ENCODE measurements around the gene RNF166.

RNF166 gene

GRCh38 chr16:88736496-88736895, 30.3 kb upstream of the RNF166 start:
- no peak for DNase-seq (ENCODE audit: low read depth in 1 of 2, low spot score in 1 of 2)
- in situ Hi-C loops (cut with HindIII; ENCODE audit: low pct_unique_long_range_greater_than_20kb, low sequenced_read_pairs): no loop called here
- TF ChIP-seq JUND (IDR thresholded peaks at IDR 0.05; ENCODE audit: low read depth): no peak

- no peak for TF ChIP-seq JUND (IDR thresholded peaks at IDR 0.05; ENCODE audit: low read depth)
These were observed 29.9 kb upstream of the RNF166 start for GRCh38 chr16:88736088-88736487.

GRCh38 chr16:88735616-88736015, 29.4 kb upstream of the RNF166 start:
- no peak for DNase-seq (ENCODE audit: low read depth in 1 of 2, low spot score in 1 of 2)
- TF ChIP-seq JUND (IDR thresholded peaks at IDR 0.05; ENCODE audit: low read depth): no peak
- in situ Hi-C loops (cut with HindIII; ENCODE audit: low pct_unique_long_range_greater_than_20kb, low sequenced_read_pairs): no loop called here

More at GRCh38 chr16:88736088-88736487, 29.9 kb upstream of the RNF166 start:
- DNase-seq (ENCODE audit: low read depth in 1 of 2, low spot score in 1 of 2): no peak
- in situ Hi-C loops (cut with HindIII; ENCODE audit: low pct_unique_long_range_greater_than_20kb, low sequenced_read_pairs): no loop called here

DNA sequence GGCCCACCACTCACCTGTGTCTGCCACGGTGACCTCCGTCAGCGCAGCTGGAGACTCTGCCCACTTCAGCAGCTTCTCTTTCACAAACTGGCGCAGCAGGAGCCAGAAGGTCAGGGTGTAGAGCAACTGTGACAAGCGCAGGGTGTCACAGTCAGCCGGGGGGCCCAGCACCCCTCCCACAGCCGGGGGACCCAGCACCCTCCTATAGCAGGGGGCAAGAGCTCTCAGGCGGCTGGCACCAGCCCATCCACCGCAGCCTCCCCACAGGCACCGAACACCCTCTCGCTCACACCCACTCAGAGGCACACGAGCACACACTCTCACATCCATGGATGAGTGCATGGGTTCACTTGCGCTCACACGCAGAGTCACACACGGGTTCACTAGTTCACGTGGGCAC, 28.9 kb upstream of the RNF166 start:
- in situ Hi-C loops (cut with HindIII; ENCODE audit: low pct_unique_long_range_greater_than_20kb, low sequenced_read_pairs): no loop called here
- no peak for TF ChIP-seq JUND (IDR thresholded peaks at IDR 0.05; ENCODE audit: low read depth)
- DNase-seq (ENCODE audit: low read depth in 1 of 2, low spot score in 1 of 2): no peak

GRCh38 chr16:88734361-88734728, 28.1 kb upstream of the RNF166 start:
- no peak for TF ChIP-seq JUND (IDR thresholded peaks at IDR 0.05; ENCODE audit: low read depth)
- in situ Hi-C loops (cut with HindIII; ENCODE audit: low pct_unique_long_range_greater_than_20kb, low sequenced_read_pairs): no loop called here
- DNase-seq (ENCODE audit: low read depth in 1 of 2, low spot score in 1 of 2): no peak

DNA sequence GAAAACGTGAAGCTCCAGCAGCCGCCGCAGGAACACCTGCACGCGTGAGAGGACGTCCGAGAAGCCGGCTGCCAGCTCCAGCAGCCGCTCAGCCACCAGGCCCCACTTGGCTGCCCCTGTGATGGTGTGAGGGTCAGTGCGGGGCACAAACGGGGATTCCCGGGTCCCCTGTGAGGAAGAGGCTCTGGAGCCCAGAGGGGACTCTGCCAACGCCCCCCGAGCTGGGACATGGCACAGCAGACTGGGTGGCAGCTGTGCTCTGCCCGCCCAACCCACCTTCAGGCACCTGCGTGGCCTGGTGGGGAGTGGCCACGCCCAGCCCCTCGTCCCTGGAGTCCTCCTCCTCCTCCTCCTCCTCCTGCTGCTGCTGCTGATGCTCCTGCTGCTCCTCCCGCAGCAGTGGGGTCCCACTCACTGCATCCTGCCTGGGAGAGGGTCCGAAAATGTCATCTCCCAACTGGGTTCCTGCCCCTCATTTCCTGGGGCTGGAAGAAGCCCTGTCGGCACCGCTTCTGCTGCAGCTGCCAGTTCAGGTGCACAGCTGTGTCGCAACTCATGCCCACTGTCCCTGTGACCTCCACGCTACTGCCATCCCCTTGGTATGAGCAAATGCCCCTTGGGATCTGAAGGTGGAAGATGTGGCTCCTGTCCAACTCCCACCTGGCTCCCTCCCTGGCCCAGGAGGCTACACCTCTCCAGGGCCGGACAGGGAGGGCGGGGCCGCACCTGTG, 27.6 kb upstream of the RNF166 start:
- in situ Hi-C loops (cut with HindIII; ENCODE audit: low pct_unique_long_range_greater_than_20kb, low sequenced_read_pairs): no loop called here

GRCh38 chr16:88732961-88733294, 26.7 kb upstream of the RNF166 start:
- TF ChIP-seq JUND (IDR thresholded peaks at IDR 0.05; ENCODE audit: low read depth): no peak
- in situ Hi-C loops (cut with HindIII; ENCODE audit: low pct_unique_long_range_greater_than_20kb, low sequenced_read_pairs): no loop called here
- no peak for DNase-seq (ENCODE audit: low read depth in 1 of 2, low spot score in 1 of 2)

More for the DNA sequence above, 27.6 kb upstream of the RNF166 start:
- no peak for TF ChIP-seq JUND (IDR thresholded peaks at IDR 0.05; ENCODE audit: low read depth)
- no peak for DNase-seq (ENCODE audit: low read depth in 1 of 2, low spot score in 1 of 2)

- TF ChIP-seq JUND (IDR thresholded peaks at IDR 0.05; ENCODE audit: low read depth): no peak
- in situ Hi-C loops (cut with HindIII; ENCODE audit: low pct_unique_long_range_greater_than_20kb, low sequenced_read_pairs): no loop called here
- no peak for DNase-seq (ENCODE audit: low read depth in 1 of 2, low spot score in 1 of 2)
These were observed 26.2 kb upstream of the RNF166 start for GRCh38 chr16:88732172-88732960.

- in situ Hi-C loops (cut with HindIII; ENCODE audit: low pct_unique_long_range_greater_than_20kb, low sequenced_read_pairs): no loop called here
- DNase-seq (ENCODE audit: low read depth in 1 of 2, low spot score in 1 of 2): no peak
- TF ChIP-seq JUND (IDR thresholded peaks at IDR 0.05; ENCODE audit: low read depth): no peak
These were observed 25.5 kb upstream of the RNF166 start for GRCh38 chr16:88731699-88732098.

DNA sequence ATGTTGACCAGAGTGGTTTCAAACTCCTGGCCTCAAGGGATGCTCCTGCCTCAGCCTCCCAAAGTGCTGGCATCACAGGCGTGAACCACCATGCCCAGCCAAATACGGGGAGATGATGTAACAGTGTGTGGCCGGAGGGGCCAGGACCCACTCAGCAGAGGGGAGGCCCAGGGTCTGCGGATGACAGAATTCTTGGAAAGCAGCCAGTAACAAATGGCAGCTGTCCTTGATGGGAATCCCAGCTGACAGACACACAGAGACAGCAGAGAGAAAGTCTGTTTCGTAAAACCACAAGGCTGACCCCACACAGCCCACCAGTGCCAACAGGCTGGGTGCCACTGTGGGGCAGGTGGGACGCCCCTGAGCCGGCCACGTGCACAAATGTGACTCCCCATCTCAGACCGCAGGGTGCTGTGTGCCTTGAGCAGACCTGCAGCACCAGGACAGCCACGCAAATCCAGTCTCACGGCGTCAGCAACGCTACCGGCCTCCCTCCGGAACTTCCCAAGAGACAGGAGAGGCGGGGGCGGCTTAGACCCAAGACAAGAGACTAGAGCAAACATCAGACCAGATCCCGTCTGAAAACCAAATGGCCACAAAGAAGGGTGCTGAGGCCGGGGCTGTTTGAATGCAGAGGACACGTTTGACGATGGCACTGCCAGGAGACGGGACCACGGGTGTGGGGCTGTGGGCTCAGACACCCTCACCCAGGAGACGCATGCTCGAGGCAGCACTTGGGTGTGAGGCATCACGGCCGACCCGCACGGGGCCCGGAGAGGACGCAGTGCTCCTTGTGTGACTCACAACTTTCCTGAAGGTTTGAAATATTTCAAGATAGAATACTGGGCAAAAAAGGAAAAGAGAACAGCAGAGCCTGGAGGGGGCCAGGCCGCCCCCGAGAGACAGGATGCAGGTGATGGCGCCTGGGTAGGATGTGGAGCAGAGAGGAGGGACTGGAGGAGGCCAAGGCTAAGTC, 24.7 kb upstream of the RNF166 start:
- TF ChIP-seq JUND (IDR thresholded peaks at IDR 0.05; ENCODE audit: low read depth): no peak
- in situ Hi-C loops (cut with HindIII; ENCODE audit: low pct_unique_long_range_greater_than_20kb, low sequenced_read_pairs): no loop called here
- no peak for DNase-seq (ENCODE audit: low read depth in 1 of 2, low spot score in 1 of 2)

- no peak for TF ChIP-seq JUND (IDR thresholded peaks at IDR 0.05; ENCODE audit: low read depth)
- in situ Hi-C loops (cut with HindIII; ENCODE audit: low pct_unique_long_range_greater_than_20kb, low sequenced_read_pairs): no loop called here
- DNase-seq (ENCODE audit: low read depth in 1 of 2, low spot score in 1 of 2): no peak
These were observed 21.7 kb upstream of the RNF166 start for GRCh38 chr16:88727871-88728270.

- no peak for DNase-seq (ENCODE audit: low read depth in 1 of 2, low spot score in 1 of 2)
- in situ Hi-C loops (cut with HindIII; ENCODE audit: low pct_unique_long_range_greater_than_20kb, low sequenced_read_pairs): no loop called here
- no peak for TF ChIP-seq JUND (IDR thresholded peaks at IDR 0.05; ENCODE audit: low read depth)
These were observed 20.8 kb upstream of the RNF166 start for GRCh38 chr16:88726981-88727380.

DNA sequence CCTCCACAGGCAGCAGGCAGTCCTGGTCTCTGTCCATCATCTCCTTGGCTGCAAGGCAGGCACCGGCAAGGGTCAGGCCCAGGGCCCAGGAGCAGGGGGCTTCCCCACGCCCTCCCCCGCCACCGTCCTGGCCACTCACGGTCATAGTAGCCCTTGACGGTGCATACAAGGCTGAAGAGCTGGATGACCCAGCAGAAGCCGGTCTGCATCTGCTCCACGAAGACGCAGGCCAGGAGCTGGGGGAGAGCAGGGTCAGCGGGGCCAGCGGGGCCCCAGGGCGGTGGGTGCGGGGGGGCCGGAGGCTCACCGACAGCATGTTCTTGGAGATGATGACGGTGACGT, 20.2 kb upstream of the RNF166 start:
- no peak for DNase-seq (ENCODE audit: low read depth in 1 of 2, low spot score in 1 of 2)
- in situ Hi-C loops (cut with HindIII; ENCODE audit: low pct_unique_long_range_greater_than_20kb, low sequenced_read_pairs): no loop called here
- no peak for TF ChIP-seq JUND (IDR thresholded peaks at IDR 0.05; ENCODE audit: low read depth)

Data from T47D (cell line).